Measurements from ENCODE around the gene FRS2.

Gene FRS2

GRCh38 chr12:69502345-69503081 lies 32.3 kb downstream of the FRS2 start:
- H3K4me3 ChIP-seq (ENCODE audit: low read depth, low read length): no peak overlapping the region
- no peak for DNase-seq (ENCODE audit: low read depth, low spot score)
- POLR2A ChIA-PET: interaction anchor here (0.7 to 1.5 kb wide), 4 partner anchors 11 to 32 kb away, joined by 3 to 7 read pairs (median 4); no protein-coding TSS in a partner anchor
- CTCF ChIA-PET: interaction anchor here (0.9 to 1.8 kb wide), 6 partner anchors 13 to 88 kb away, joined by 3 to 4 read pairs (median 4); no protein-coding TSS in a partner anchor
- no peak for TF ChIP-seq CTCF (IDR thresholded peaks at IDR 0.05; ENCODE audit: insufficient read depth, low read length, missing control alignments)

- CTCF ChIA-PET: interaction anchor here (1.4 kb wide), 1 partner anchor 63 kb away, joined by 4 read pairs; no protein-coding TSS in a partner anchor
- H3K4me3 ChIP-seq (ENCODE audit: low read depth, low read length): no peak overlapping the region
- no peak for DNase-seq (ENCODE audit: low read depth, low spot score)
- POLR2A ChIA-PET: no interaction called here
- no peak for TF ChIP-seq CTCF (IDR thresholded peaks at IDR 0.05; ENCODE audit: insufficient read depth, low read length, missing control alignments)
Measured at GRCh38 chr12:69508091-69508490, 37.9 kb downstream of the FRS2 start.

GRCh38 chr12:69508621-69509020 lies 38.4 kb downstream of the FRS2 start:
- TF ChIP-seq CTCF (IDR thresholded peaks at IDR 0.05; ENCODE audit: insufficient read depth, low read length, missing control alignments): no peak
- no peak for DNase-seq (ENCODE audit: low read depth, low spot score)
- POLR2A ChIA-PET: no interaction called here
- CTCF ChIA-PET: interaction anchor here (1.4 kb wide), 1 partner anchor 62 kb away, joined by 4 read pairs; no protein-coding TSS in a partner anchor
- no peak overlapping the region for H3K4me3 ChIP-seq (ENCODE audit: low read depth, low read length)

GRCh38 chr12:69509308-69509736 lies 39.1 kb downstream of the FRS2 start:
- POLR2A ChIA-PET: no interaction called here
- DNase-seq (ENCODE audit: low read depth, low spot score): no peak
- TF ChIP-seq CTCF (IDR thresholded peaks at IDR 0.05; ENCODE audit: insufficient read depth, low read length, missing control alignments): no peak
- H3K4me3 ChIP-seq (ENCODE audit: low read depth, low read length): no peak overlapping the region
- CTCF ChIA-PET: interaction anchor here (1.0 to 1.5 kb wide), 2 partner anchors 12 to 119 kb away, joined by 3 read pairs; no protein-coding TSS in a partner anchor

- ChIA-PET POLR2A (no interaction called here), CTCF (interaction anchor here (0.6 to 1.5 kb wide), 3 partner anchors 11 to 120 kb away, joined by 3 read pairs; no protein-coding TSS in a partner anchor)
- TF ChIP-seq CTCF (IDR thresholded peaks at IDR 0.05; ENCODE audit: insufficient read depth, low read length, missing control alignments): no peak
Measured at GRCh38 chr12:69509904-69510827, 40.0 kb downstream of the FRS2 start.

More at GRCh38 chr12:69509904-69510827, 40.0 kb downstream of the FRS2 start:
- no peak overlapping the region for H3K4me3 ChIP-seq (ENCODE audit: low read depth, low read length)
- no peak for DNase-seq (ENCODE audit: low read depth, low spot score)

Data from AG04449 (cell line).